CD4-positive, alpha-beta T cell treated with Interleukin-17A for 1 hour (primary cell): ENCODE results near the gene SPN.
"Not testable (repeated sequence)": the region's sequence is repeated elsewhere in the genome, so short reads cannot be mapped to it uniquely, and the experiment has no call there.

Experiments used
- DNase-seq: peaks from one replicate; pipeline ENCODE4 v3.0.0-alpha.2; 2020

Gene SPN

GRCh38 chr16:29707160-29707559, 44.1 kb downstream of the SPN start:
- not testable (repeated sequence) for DNase-seq

- no peak for DNase-seq
Measured at GRCh38 chr16:29708917-29709600, 46.0 kb downstream of the SPN start.

GRCh38 chr16:29709657-29710056, 46.6 kb downstream of the SPN start:
- DNase-seq: not testable (repeated sequence)

- DNase-seq: peak; percentile 81
Measured at GRCh38 chr16:29710227-29711219, 47.5 kb downstream of the SPN start.

- DNase-seq: no peak
Measured at GRCh38 chr16:29712809-29713208, 49.8 kb downstream of the SPN start.

GRCh38 chr16:29714396-29714795, 51.3 kb downstream of the SPN start:
- DNase-seq: no peak

DNA sequence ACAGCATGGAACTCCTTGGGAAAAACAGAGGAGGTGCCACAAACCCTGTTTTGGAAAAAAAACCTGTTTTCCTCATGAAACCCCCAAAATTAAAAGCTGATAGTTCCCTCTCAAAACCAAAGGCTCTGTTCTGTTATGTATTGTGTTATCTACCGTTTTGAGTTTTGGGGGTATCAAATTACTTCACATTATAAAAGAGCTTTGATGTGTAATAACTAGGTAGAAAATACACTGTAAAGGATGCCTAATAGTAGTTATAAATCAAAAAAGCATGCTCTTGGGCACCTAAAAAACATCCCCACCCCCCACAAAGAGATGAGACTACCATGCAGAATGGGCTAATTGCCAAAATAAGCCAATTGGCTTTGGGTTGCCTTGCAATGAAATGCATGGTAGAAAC, 51.9 kb downstream of the SPN start:
- DNase-seq: no peak

DNA sequence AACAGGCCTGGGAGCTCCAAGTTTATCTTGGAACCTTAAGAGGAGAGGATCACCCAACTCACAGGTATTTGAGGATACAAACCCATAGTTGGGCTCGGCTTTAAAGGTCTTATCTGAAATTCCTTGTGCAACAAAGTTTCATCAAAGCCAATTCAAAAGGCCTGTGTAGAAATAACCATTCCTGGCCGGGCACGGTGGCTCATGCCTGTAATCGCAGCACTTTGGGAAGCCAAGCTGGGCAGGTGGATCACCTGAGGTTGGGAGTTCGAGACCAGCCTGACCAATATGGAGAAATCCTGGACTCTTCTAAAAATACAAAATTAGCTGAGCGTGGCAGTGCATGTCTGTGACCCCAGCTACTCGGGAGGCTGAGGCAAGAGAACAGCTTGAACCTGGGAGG, 54.1 kb downstream of the SPN start:
- no peak for DNase-seq

DNA sequence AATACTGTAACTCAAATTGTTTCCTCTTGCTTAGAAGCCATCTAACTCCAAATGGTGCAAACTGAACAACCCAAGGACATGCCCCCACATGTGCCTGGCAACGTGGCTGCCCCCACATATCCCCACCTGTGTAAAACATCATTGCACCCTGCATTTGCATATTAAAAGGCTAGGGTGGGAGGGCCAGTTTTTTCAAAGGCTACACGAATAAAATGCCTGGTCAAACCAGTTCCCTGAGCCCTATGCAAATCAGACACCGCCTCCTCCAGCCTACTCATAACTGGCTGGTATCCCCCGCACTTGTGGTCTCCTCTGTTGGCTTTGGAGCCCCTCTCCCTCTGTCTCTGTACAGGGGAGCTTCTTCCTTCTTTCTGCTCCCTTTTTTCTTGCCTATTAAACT, 56.0 kb downstream of the SPN start:
- DNase-seq: no peak
